GM12878 (cell line): ENCODE data around the gene TUBA4B. TPM values are rescaled to one million over a fixed set of nuclear protein-coding genes. Genes with fewer than 3 reads are reported as not detected.

Experiments used
- ATAC-seq: fragments of 200-7000 bp; cut with Tn5 transposase; 3 replicates; pipeline ENCODE4 v1.9.1; 2020; ENCODE audit warnings: mild to moderate bottlenecking, moderate library complexity
- BruUV-seq: library from RNA; stranded (reverse); fragments of 400-500 nt; replicated peaks from 2 replicates; lab custom pipeline; 2021; lab: Mats Ljungman, UMichigan
- CTCF ChIA-PET: fragments of 300-600 bp; sonication (Branson Sonifier 250); formaldehyde crosslinking; extraction: SDS; loops from one replicate; lab custom pipeline; 2021; ENCODE audit warnings: inconsistent platforms; lab: Yijun Ruan, JAX
- POLR2A ChIA-PET: fragments of 350-600 bp; formaldehyde crosslinking; extraction: SDS; loops from one replicate; lab custom pipeline; 2021; ENCODE audit warnings: inconsistent platforms; lab: Charles Lee
- RAD21 ChIA-PET: fragments of 300-600 bp; sonication (Branson Sonifier 250); formaldehyde crosslinking; loops from one replicate; lab custom pipeline; 2023; ENCODE audit warnings: antibody characterized with exemption; ENCODE audit not compliant: unreplicated experiment; lab: Charles Lee
- SMC1A ChIA-PET: fragments of 300-600 bp; sonication (Branson Sonifier 250); formaldehyde crosslinking; loops from one replicate; lab custom pipeline; 2023; ENCODE audit not compliant: unreplicated experiment, uncharacterized antibody; lab: Charles Lee
- DNase-seq: peaks from one replicate; pipeline ENCODE4 v3.0.0-alpha.2; 2011; ENCODE audit warnings: low read depth, low spot score
- FAIRE-seq: peaks from 3 replicates; lab custom pipeline; 2011; peaks lifted over from hg19 to GRCh38; lab: Jason Lieb, UNC
- H2AFZ ChIP-seq: 2 replicates; pipeline ENCODE4 v1.6.0; 2011; ENCODE audit warnings: low read depth, low read length, control low read depth; ENCODE audit not compliant: control insufficient read depth
- H3K27ac ChIP-seq: 2 replicates; pipeline ENCODE4 v1.5.1; 2011; ENCODE audit warnings: control low read depth; ENCODE audit not compliant: control insufficient read depth, insufficient read depth
- H3K27me3 ChIP-seq, 2 experiments: replicated peaks in 1 of 2; 2 replicates each; pipeline versions ENCODE4 v1.6.0 to v1.6.1; 2011; ENCODE audit warnings: low read length in 1 of 2; ENCODE audit not compliant: control insufficient read depth in 2 of 2, insufficient read depth in 2 of 2
- H3K36me3 ChIP-seq, 2 experiments: 2 replicates each; pipeline ENCODE4 v1.5.1; 2011; ENCODE audit warnings: low read length in 1 of 2; ENCODE audit not compliant: control insufficient read depth in 2 of 2, insufficient read depth in 2 of 2
- H3K4me1 ChIP-seq: 2 replicates; pipeline ENCODE4 v1.6.1; 2011; ENCODE audit warnings: mild to moderate bottlenecking, low read length, moderate library complexity, mixed read lengths; ENCODE audit not compliant: control insufficient read depth, insufficient read depth
- H3K4me2 ChIP-seq: 2 replicates; pipeline ENCODE4 v1.6.0; 2011; ENCODE audit warnings: control low read depth; ENCODE audit not compliant: control insufficient read depth, insufficient read depth
- H3K4me3 ChIP-seq: fragments of 200-600 bp; sonication (generic); 2 replicates; pipeline ENCODE4 v1.5.1; 2016
- H3K79me2 ChIP-seq: 2 replicates; pipeline ENCODE4 v1.6.0; 2011; ENCODE audit warnings: low read length; ENCODE audit not compliant: control insufficient read depth, insufficient read depth
- H3K9ac ChIP-seq: 2 replicates; pipeline ENCODE4 v1.8.0; 2011; ENCODE audit warnings: low read length, control low read depth, mixed read lengths; ENCODE audit not compliant: control insufficient read depth, insufficient read depth
- H3K9me3 ChIP-seq: replicated peaks from 3 replicates; pipeline ENCODE4 v1.5.1; 2011; ENCODE audit warnings: mild to moderate bottlenecking, low read length; ENCODE audit not compliant: control insufficient read depth, insufficient read depth
- H4K20me1 ChIP-seq: 2 replicates; pipeline ENCODE4 v1.6.0; 2011; ENCODE audit not compliant: control insufficient read depth, insufficient read depth
- PML ChIP-seq: IDR thresholded peaks from 2 replicates; pipeline ENCODE4 v1.6.1; 2012; ENCODE audit warnings: low read length, inconsistent platforms
- POLR2A ChIP-seq: IDR thresholded peaks from 2 replicates; pipeline ENCODE4 v1.6.1; 2011; ENCODE audit warnings: low read depth, mild to moderate bottlenecking, low read length
- RBBP5 ChIP-seq: fragments of 200-600 bp; sonication (generic); conservative IDR thresholded peaks from 2 replicates; pipeline ENCODE4 v1.6.1; 2016
- ZBTB33 ChIP-seq: fragments of 450-650 bp; IDR thresholded peaks from 2 replicates; pipeline ENCODE4 v1.6.1; 2017; ENCODE audit warnings: mild to moderate bottlenecking
- WGBS: methylation state at CpG from one replicate; pipeline ENCODE4 v1.1.6; 2016; ENCODE audit warnings: low lambda C conversion rate; ENCODE audit not compliant: insufficient replicate concordance, insufficient coverage; ENCODE audit errors: missing lambda C conversion rate; 5-methylcytosine and 5-hydroxymethylcytosine counted together
- in situ Hi-C: fragments of 300-500 bp; cut with MboI; formaldehyde crosslinking; loops from 9 replicates; pipeline ENCODE4 v1.14.3; 2018; ENCODE audit warnings: mixed read lengths
- intact Hi-C: fragments of 100-400 bp; cut with micrococcal nuclease; formaldehyde crosslinking; loops from one replicate; pipeline ENCODE4 v1.14.2; 2022; ENCODE audit not compliant: unreplicated experiment
- polyA plus RNA-seq, 11 experiments: library from polyadenylated mRNA; depleted of rRNA in 4 of 11; unstranded in 6 of 11; stranded (reverse) in 5 of 11; fragments of >200 nt; fragmentation: Nextera tagmentation in 4 of 11; fragmentation: Illumina TruSeq in 1 of 11; extraction: Ambion mirVana in 4 of 11; extraction: Trizol in 1 of 11; gene quantifications; 1 replicate in 1 of 11; 2 replicates in 10 of 11; pipeline versions ENCODE4 v1.2.1 to v1.2.3, GENCODE V29; 2011 to 2016; ENCODE audit warnings: inconsistent platforms in 2 of 11, missing spikeins in 2 of 11, low read depth in 1 of 11
- total RNA-seq, 4 experiments: library from RNA; depleted of rRNA in 3 of 4; stranded (reverse); fragments of >200 nt in 3 of 4; fragmentation: Illumina TruSeq in 1 of 4; extraction: Trizol in 1 of 4; gene quantifications; 2 replicates each; pipeline versions ENCODE4 v1.2.1 to v1.2.3, GENCODE V29; 2013 to 2021
- TF ChIP-seq, protein P1 (sequence below): fragments of 450-650 bp; IDR thresholded peaks from 2 replicates; pipeline ENCODE4 v1.6.1; 2017; ENCODE audit warnings: antibody characterized with exemption, mild to moderate bottlenecking, moderate library complexity
- TF ChIP-seq, protein P2 (sequence below): fragments of 450-650 bp; IDR thresholded peaks from 2 replicates; pipeline ENCODE4 v1.6.1; 2018; ENCODE audit warnings: borderline replicate concordance, mild to moderate bottlenecking; ENCODE audit not compliant: partially characterized antibody

Gene TUBA4B
- total and polyA plus RNA-seq, 10 of the 15 experiments (the other 5 are each of a cell fraction or from before 2014, with no cell fraction given), result 0.07 TPM; not detected in 9

DNA sequence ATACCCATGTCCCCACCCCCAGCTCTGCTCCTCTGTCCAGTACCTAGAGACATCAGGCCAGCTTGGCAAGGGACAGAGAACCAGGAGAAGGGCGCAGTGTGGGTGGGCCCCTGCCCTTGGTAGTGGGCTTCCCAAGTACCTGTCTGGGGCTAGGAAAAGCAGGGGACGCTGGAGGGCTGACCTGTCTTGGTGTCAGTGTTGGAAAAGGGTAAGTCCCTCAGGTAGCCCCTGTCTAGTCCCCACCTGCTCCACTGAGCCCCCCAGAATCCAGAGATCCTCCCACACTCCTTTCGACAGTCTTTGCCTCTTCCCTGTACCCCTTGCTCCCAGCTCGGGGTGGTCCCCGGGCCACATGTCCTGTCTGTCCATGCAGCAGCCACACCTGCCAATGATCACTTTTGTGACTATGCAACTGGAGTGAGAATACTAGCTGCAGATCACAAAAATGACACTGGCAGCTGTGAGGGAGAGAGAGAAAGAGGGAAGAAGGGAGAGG lies 40.7 kb downstream of the TUBA4B start:
- intact Hi-C loops, result loop anchor here (2.0 kb wide), 1 partner anchor 75 kb away; the partner anchor contains the start of gene ABCB6
- RAD21 ChIA-PET, result interaction anchor here (1.5 to 6.5 kb wide), 8 partner anchors 15 to 220 kb away, joined by 4 to 78 read pairs (median 16); partner anchors contain the start of genes CNPPD1, DNAJB2, DNPEP and NHEJ1

More for the DNA sequence above, 40.7 kb downstream of the TUBA4B start:
- SMC1A ChIA-PET, result interaction anchor here (0.8 to 6.0 kb wide), 5 partner anchors 14 to 135 kb away, joined by 3 to 96 read pairs (median 20); partner anchors contain the start of genes DNAJB2, NHEJ1 and SLC23A3
- Histone ChIP-seq H3K9me3 (no peaks in the 10 kb centered on the region), H3K36me3 (no peaks in the 10 kb centered on the region), H3K4me1 (peaks cover 8% of the 10 kb centered on the region), H3K4me2 (no peak overlapping the region), H3K9ac (no peak overlapping the region), H4K20me1 (no peaks in the 10 kb centered on the region), H3K79me2 (no peaks in the 10 kb centered on the region), H2AFZ (peak overlapping the region; percentile 93), H3K4me3 (no peak overlapping the region)
- in situ Hi-C loops, result no loop called here
- CTCF ChIA-PET, result interaction anchor here (0.7 to 10.9 kb wide), 14 partner anchors 15 to 686 kb away, joined by 3 to 257 read pairs (median 14); partner anchors contain the start of genes ABCB6, ANKZF1, ATG9A and CNPPD1
- FAIRE-seq (no peak), ATAC-seq (no peak), DNase-seq (no peak)
- BruUV-seq, result no TSS peak
- POLR2A ChIA-PET, result interaction anchor here (1.3 to 3.7 kb wide), 3 partner anchors 13 to 134 kb away, joined by 6 to 22 read pairs (median 15); partner anchors contain the start of gene NHEJ1
- 65% methylated on average over 5 of the region's 5 CpGs for WGBS
- TF ChIP-seq PML (no peak), ZBTB33 (no peak), RBBP5 (no peak), POLR2A (no peak)
- TF ChIP-seq, protein P1, sequence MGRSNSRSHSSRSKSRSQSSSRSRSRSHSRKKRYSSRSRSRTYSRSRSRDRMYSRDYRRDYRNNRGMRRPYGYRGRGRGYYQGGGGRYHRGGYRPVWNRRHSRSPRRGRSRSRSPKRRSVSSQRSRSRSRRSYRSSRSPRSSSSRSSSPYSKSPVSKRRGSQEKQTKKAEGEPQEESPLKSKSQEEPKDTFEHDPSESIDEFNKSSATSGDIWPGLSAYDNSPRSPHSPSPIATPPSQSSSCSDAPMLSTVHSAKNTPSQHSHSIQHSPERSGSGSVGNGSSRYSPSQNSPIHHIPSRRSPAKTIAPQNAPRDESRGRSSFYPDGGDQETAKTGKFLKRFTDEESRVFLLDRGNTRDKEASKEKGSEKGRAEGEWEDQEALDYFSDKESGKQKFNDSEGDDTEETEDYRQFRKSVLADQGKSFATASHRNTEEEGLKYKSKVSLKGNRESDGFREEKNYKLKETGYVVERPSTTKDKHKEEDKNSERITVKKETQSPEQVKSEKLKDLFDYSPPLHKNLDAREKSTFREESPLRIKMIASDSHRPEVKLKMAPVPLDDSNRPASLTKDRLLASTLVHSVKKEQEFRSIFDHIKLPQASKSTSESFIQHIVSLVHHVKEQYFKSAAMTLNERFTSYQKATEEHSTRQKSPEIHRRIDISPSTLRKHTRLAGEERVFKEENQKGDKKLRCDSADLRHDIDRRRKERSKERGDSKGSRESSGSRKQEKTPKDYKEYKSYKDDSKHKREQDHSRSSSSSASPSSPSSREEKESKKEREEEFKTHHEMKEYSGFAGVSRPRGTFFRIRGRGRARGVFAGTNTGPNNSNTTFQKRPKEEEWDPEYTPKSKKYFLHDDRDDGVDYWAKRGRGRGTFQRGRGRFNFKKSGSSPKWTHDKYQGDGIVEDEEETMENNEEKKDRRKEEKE, result no peak
- TF ChIP-seq, protein P2, sequence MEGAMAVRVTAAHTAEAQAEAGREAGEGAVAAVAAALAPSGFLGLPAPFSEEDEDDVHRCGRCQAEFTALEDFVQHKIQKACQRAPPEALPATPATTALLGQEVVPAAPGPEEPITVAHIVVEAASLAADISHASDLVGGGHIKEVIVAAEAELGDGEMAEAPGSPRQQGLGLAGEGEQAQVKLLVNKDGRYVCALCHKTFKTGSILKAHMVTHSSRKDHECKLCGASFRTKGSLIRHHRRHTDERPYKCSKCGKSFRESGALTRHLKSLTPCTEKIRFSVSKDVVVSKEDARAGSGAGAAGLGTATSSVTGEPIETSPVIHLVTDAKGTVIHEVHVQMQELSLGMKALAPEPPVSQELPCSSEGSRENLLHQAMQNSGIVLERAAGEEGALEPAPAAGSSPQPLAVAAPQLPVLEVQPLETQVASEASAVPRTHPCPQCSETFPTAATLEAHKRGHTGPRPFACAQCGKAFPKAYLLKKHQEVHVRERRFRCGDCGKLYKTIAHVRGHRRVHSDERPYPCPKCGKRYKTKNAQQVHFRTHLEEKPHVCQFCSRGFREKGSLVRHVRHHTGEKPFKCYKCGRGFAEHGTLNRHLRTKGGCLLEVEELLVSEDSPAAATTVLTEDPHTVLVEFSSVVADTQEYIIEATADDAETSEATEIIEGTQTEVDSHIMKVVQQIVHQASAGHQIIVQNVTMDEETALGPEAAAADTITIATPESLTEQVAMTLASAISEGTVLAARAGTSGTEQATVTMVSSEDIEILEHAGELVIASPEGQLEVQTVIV, result no peak
- TF ChIP-seq, all 136 proteins: peak for 0
- no peak overlapping the region for H3K27ac ChIP-seq
- peaks cover 0 to 3% of the 10 kb centered on the region in 2 experiments; a peak in 2 of 4 replicates for H3K27me3 ChIP-seq
